OCI-LY3 (cell line): ENCODE data around the gene MRPL52.

Experiments used
- H2AFZ ChIP-seq: fragments of 200-600, 300-600 bp; shearing (Covaris generic); 2 replicates; pipeline ENCODE4 v1.6.0; 2014; ENCODE audit warnings: antibody characterized with exemption, low read depth, low read length
- H3K27ac ChIP-seq: fragments of 200-600, 300-600 bp; sonication (generic); 2 replicates; pipeline ENCODE4 v1.5.1; 2014; ENCODE audit warnings: mild to moderate bottlenecking, low read length, moderate library complexity, mixed read lengths
- H3K27me3 ChIP-seq: fragments of 200-600, 300-600 bp; sonication (generic); 2 replicates; pipeline ENCODE4 v1.6.1; 2014; ENCODE audit warnings: low read depth, low read length, mixed read lengths
- H3K36me3 ChIP-seq: fragments of 200-600, 300-600 bp; sonication (generic); replicated peaks from 2 replicates; pipeline ENCODE3; 2014; ENCODE audit warnings: low read depth, low read length, mixed read lengths
- H3K4me1 ChIP-seq: fragments of 300-600, 200-600 bp; sonication (generic); 2 replicates; pipeline ENCODE4 v1.6.1; 2014; ENCODE audit warnings: low read length, mixed read lengths
- H3K4me2 ChIP-seq: fragments of 200-600, 300-600 bp; sonication (generic); 2 replicates; pipeline ENCODE4 v1.6.1; 2014; ENCODE audit warnings: low read length, mixed read lengths
- H3K4me3 ChIP-seq: fragments of 300-600, 200-600 bp; sonication (generic); 2 replicates; pipeline ENCODE4 v1.5.1; 2014; ENCODE audit warnings: antibody characterized with exemption, mild to moderate bottlenecking, low read length, moderate library complexity
- H3K79me2 ChIP-seq: fragments of 300-600, 200-600 bp; shearing (Covaris generic); 2 replicates; pipeline ENCODE4 v1.6.1; 2014; ENCODE audit warnings: mild to moderate bottlenecking, low read length, mixed read lengths
- H3K9ac ChIP-seq: fragments of 300-600, 200-600 bp; shearing (Covaris generic); 2 replicates; pipeline ENCODE4 v1.6.0; 2014; ENCODE audit warnings: mild to moderate bottlenecking, low read length, moderate library complexity
- H3K9me3 ChIP-seq: fragments of 200-600, 300-600 bp; shearing (Covaris generic); 2 replicates; pipeline ENCODE4 v1.6.1; 2014; ENCODE audit warnings: low read length, mixed read lengths; ENCODE audit not compliant: insufficient read depth
- H4K20me1 ChIP-seq: fragments of 200-600, 300-600 bp; sonication (generic); 2 replicates; pipeline ENCODE4 v1.6.1; 2016; ENCODE audit warnings: low read length, mixed read lengths; ENCODE audit not compliant: insufficient read depth
- EZH2phosphoT487 ChIP-seq: fragments of 200-600 bp; shearing (Covaris generic); IDR thresholded peaks from 2 replicates; pipeline ENCODE4 v1.6.1; 2018; ENCODE audit warnings: antibody characterized with exemption, mixed run types, low read depth
- TF ChIP-seq, protein P1 (sequence below): fragments of 200-600, 300-600 bp; sonication (generic); IDR thresholded peaks from 2 replicates; pipeline ENCODE4 v1.5.1; 2014; ENCODE audit warnings: antibody characterized with exemption, low read length, low read depth

Gene MRPL52

GRCh38 chr14:22839159-22839779, 9.6 kb downstream of the MRPL52 start:
- Histone ChIP-seq H2AFZ (no peak overlapping the region), H3K27me3 (no peaks in the 10 kb centered on the region), H3K79me2 (no peaks in the 10 kb centered on the region), H3K36me3 (peaks cover 7% of the 10 kb centered on the region), H3K4me1 (no peaks in the 10 kb centered on the region), H3K4me2 (no peak overlapping the region), H3K9ac (no peak overlapping the region), H4K20me1 (no peaks in the 10 kb centered on the region), H3K27ac (no peak overlapping the region), H3K9me3 (no peaks in the 10 kb centered on the region), H3K4me3 (no peak overlapping the region)
- no peak for TF ChIP-seq EZH2phosphoT487
- TF ChIP-seq, protein P1, sequence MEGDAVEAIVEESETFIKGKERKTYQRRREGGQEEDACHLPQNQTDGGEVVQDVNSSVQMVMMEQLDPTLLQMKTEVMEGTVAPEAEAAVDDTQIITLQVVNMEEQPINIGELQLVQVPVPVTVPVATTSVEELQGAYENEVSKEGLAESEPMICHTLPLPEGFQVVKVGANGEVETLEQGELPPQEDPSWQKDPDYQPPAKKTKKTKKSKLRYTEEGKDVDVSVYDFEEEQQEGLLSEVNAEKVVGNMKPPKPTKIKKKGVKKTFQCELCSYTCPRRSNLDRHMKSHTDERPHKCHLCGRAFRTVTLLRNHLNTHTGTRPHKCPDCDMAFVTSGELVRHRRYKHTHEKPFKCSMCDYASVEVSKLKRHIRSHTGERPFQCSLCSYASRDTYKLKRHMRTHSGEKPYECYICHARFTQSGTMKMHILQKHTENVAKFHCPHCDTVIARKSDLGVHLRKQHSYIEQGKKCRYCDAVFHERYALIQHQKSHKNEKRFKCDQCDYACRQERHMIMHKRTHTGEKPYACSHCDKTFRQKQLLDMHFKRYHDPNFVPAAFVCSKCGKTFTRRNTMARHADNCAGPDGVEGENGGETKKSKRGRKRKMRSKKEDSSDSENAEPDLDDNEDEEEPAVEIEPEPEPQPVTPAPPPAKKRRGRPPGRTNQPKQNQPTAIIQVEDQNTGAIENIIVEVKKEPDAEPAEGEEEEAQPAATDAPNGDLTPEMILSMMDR: no peak

- Histone ChIP-seq H3K4me3 (no peak overlapping the region), H3K4me2 (no peak overlapping the region), H3K27ac (no peak overlapping the region), H3K36me3 (no peaks in the 10 kb centered on the region), H3K79me2 (no peaks in the 10 kb centered on the region), H2AFZ (no peak overlapping the region), H3K27me3 (no peaks in the 10 kb centered on the region), H3K4me1 (no peaks in the 10 kb centered on the region), H3K9me3 (no peaks in the 10 kb centered on the region), H4K20me1 (no peaks in the 10 kb centered on the region), H3K9ac (no peak overlapping the region)
- TF ChIP-seq, protein P1: no peak
- no peak for TF ChIP-seq EZH2phosphoT487
Measured at GRCh38 chr14:22841311-22841710, 11.6 kb downstream of the MRPL52 start.

DNA sequence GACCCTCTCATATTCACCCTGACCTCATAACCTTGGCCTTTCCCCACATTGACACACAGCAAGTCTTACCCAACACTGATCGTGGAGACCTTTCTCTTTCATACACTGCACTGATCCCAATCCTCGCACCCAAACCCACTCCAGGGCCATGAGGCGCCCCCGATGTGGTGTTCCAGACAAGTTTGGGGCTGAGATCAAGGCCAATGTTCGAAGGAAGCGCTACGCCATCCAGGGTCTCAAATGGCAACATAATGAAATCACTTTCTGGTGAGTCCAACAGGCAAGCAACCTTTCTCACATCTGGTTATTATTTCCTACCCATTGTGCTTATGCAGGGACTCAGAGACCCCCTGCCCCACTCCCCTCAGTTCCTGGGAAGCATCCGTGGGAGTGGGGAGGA, 12.1 kb downstream of the MRPL52 start:
- Histone ChIP-seq H4K20me1 (no peaks in the 10 kb centered on the region), H2AFZ (no peak overlapping the region), H3K4me1 (no peaks in the 10 kb centered on the region)

GRCh38 chr14:22842211-22843122, 12.8 kb downstream of the MRPL52 start:
- Histone ChIP-seq H3K27me3 (no peaks in the 10 kb centered on the region), H4K20me1 (no peaks in the 10 kb centered on the region), H3K9me3 (no peaks in the 10 kb centered on the region), H3K4me3 (no peak overlapping the region), H3K4me2 (no peak overlapping the region), H3K9ac (no peak overlapping the region), H3K36me3 (no peaks in the 10 kb centered on the region), H3K4me1 (no peaks in the 10 kb centered on the region), H3K27ac (no peak overlapping the region), H2AFZ (no peak overlapping the region), H3K79me2 (no peaks in the 10 kb centered on the region)
- TF ChIP-seq EZH2phosphoT487: no peak
- TF ChIP-seq, protein P1: no peak

More for the DNA sequence above, 12.1 kb downstream of the MRPL52 start:
- TF ChIP-seq, protein P1: no peak
- TF ChIP-seq EZH2phosphoT487: no peak
- Histone ChIP-seq H3K9ac (no peak overlapping the region), H3K4me2 (no peak overlapping the region), H3K36me3 (no peaks in the 10 kb centered on the region), H3K4me3 (no peak overlapping the region), H3K27ac (no peak overlapping the region), H3K27me3 (no peaks in the 10 kb centered on the region), H3K79me2 (no peaks in the 10 kb centered on the region), H3K9me3 (no peaks in the 10 kb centered on the region)
